GM19397 (cell line): ENCODE measurements around the gene EIF4EBP3.
"Not testable (repeated sequence)": the region's sequence is repeated elsewhere in the genome, so short reads cannot be mapped to it uniquely, and the experiment has no call there.

Source experiments
- ATAC-seq: cut with Tn5 transposase; IDR thresholded peaks from one replicate; pipeline ENCODE4 v1.9.1; 2021; ENCODE audit warnings: mild to moderate bottlenecking, moderate library complexity; ENCODE audit not compliant: unreplicated experiment

The EIF4EBP3 gene

GRCh38 chr5:140575309-140575708 lies 27.8 kb downstream of the EIF4EBP3 start:
- ATAC-seq, result no peak

GRCh38 chr5:140576776-140577201 lies 29.3 kb downstream of the EIF4EBP3 start:
- no peak for ATAC-seq

DNA sequence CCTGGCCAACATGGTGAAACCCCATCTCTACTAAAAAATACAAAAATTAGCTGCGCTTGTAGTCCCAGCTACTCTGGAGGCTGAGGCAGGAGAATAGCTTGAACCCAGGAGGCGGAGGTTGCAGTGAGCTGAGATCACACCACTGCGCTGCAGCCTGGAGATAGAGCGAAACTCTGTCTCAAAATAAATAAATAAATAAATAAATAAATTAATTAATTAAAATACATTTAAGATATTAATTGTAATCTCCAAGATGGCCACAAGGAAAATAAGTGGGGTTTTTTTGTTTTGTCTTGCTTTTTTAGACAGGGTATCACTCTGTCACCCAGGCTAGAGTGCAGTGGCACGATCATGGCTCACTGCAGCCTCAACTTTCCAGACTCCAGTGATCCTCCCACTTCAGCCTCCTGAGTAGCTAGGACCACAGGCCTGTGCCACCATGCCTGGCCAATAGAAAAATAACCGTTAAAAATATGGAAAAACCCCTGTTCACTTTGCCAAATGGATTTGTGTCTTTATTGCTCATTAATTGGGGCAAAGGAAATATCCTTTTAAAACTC lies 31.8 kb downstream of the EIF4EBP3 start:
- not testable (repeated sequence) for ATAC-seq

GRCh38 chr5:140587495-140587894 lies 40.0 kb downstream of the EIF4EBP3 start:
- ATAC-seq, result no peak

- ATAC-seq, result no peak
Measured at GRCh38 chr5:140588311-140589070, 41.0 kb downstream of the EIF4EBP3 start.

DNA sequence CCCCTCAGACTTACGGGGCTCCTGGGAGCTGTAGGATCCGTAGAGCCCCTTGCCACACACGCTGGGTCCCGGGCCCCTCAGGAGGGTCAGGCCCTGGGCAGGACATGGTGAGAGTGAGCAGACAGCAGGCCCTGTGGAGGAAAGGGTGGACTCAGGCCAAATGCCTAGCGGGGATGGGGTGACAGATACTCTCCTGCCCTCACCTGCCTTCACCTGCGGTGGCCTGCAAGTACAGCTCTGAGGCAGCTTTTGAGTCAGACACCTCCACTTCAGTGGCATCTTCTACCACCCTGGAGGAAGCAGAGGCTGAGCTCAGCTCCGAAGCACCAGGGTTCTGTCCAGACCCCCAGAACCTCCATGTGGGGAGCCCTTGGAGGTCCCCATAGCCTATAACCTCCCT lies 43.4 kb downstream of the EIF4EBP3 start:
- ATAC-seq, result no peak

DNA sequence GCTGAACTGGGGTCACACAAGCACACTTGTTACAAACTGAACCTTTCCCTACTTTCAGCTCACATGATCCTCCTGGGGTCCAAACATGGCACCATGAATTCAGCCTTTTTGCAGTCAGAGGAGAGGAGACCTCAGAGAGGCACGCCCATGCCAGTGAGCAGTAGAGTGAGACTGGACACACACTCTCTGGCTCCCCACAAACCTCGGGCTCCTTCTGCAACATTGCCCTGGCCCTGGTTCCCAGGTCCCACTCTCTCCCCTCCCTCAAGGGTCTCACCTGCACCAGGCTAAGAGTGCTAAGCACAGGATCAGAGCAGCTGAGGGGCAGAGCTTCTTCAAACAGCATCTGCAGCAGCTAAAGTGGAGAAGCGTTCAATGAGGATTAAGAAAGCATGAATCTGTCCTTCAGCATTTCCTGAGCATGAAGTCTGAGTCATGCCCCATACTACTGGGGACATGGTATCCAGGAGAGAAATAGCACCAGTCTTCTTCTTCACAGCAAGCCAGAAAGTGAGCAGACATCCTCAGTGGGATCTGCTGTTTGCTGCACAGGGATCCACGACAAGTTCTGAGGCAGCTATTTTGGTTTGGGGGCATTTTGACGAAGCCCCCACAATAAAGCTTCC lies 44.4 kb downstream of the EIF4EBP3 start:
- no peak for ATAC-seq

- not testable (repeated sequence) for ATAC-seq
Measured at GRCh38 chr5:140593070-140593469, 45.6 kb downstream of the EIF4EBP3 start.

DNA sequence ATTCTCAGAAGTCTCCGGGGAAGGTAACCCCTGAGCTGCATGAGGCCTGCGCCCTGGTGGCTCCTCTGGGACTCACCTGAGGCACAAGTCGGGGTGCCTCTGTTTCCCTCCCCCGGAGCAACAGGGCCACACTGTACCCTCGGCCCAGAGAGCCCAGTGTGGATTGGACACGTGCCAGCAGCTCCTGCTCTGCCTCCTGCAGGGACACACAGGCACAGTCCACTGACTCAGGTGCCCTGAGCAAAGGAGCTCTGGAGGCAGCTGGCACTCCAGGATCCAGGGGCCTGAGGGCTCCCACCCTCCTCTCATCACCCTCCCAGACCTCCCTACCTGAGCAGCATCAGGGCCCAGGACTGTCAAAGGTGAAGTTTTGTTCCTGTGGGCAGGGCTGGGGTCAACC lies 46.7 kb downstream of the EIF4EBP3 start:
- no peak for ATAC-seq

DNA sequence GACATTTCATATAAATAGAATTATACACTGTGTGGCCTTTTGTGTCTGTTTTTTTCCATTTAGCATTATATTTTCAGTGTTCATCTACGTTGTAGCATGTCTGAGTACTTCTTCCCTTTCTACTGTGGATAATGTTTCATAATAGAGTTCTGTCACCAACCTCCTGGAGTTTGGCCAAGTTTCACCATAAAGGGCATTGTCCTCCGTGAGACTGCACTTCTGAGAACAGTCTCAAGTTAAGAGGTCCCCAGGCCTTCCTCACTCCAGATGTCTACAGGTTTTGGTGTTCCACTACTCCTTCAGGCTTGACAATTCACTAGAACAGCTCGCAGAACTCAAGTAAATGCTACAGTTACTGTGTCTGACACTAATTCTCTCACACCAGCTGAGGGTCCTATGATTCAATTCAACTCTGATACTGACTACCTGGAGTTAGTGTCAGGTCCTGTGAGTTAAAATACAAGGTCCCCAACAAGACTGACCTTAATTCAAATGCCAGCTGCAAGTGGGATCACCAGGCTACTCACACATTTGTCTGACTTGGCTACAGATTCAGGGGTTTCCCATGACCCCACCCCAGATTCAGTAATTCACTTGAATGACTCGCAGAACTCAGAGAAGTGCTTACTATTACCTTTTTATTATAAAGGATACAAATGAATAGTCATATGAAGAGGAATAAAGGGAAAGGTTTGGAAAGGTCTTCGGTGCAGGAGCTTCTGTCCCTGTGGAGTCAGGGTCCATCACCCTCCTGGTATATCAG lies 48.3 kb downstream of the EIF4EBP3 start:
- ATAC-seq, result no peak

- ATAC-seq, result no peak
Measured at GRCh38 chr5:140596321-140596741, 48.9 kb downstream of the EIF4EBP3 start.

- ATAC-seq, result no peak
Measured at GRCh38 chr5:140598836-140599235, 51.4 kb downstream of the EIF4EBP3 start.
